SU-DHL-6 (cell line): ENCODE results near the gene SLC13A2.

Experiments
- CTCF ChIP-seq: fragments of 200-600 bp; sonication (generic); IDR thresholded peaks from one replicate; pipeline ENCODE4 v1.5.1; 2017; ENCODE audit warnings: antibody characterized with exemption, mild to moderate bottlenecking, low read length, moderate library complexity; ENCODE audit not compliant: insufficient read depth, poor library complexity, severe bottlenecking
- EZH2phosphoT487 ChIP-seq: fragments of 200-600 bp; sonication (generic), shearing (Covaris generic); conservative IDR thresholded peaks from 2 replicates; pipeline ENCODE4 v1.6.1; 2018; ENCODE audit warnings: mild to moderate bottlenecking, antibody characterized with exemption, low read length, moderate library complexity, mixed read lengths

GRCh38 chr17:28470914-28471366, 2.5 kb upstream of the SLC13A2 start:
- TF ChIP-seq CTCF, result no peak
- TF ChIP-seq EZH2phosphoT487, result no peak
